GM12873 (cell line): ENCODE results near the gene LTA4H.

Experiments
- TF ChIP-seq, protein P1 (sequence below): IDR thresholded peaks from 2 replicates; pipeline ENCODE4 v1.5.1; 2012; ENCODE audit warnings: low read depth, mild to moderate bottlenecking, moderate library complexity, low read length, control low read depth; ENCODE audit not compliant: insufficient read depth; ENCODE audit errors: missing control alignments

LTA4H gene

DNA sequence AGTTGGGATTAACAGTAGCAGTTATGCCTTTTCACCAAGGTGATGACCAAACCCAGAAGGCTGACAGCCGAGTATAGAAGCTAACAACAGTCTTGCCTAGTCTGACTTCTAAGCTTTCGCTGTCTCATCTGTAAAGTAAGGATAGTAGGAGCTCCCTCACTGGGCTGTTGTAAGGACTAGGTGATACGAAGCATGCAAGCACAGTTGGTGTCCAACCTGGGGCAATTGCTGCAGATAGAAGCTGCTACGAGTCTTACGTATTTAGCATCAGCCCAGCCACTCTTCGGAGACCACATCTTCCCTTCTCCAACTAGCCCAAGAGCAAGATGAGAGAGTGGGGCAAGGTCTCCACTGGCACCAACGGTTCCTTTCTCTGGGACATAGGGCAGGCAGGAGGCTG, 45.3 kb downstream of the LTA4H start:
- TF ChIP-seq, protein P1, sequence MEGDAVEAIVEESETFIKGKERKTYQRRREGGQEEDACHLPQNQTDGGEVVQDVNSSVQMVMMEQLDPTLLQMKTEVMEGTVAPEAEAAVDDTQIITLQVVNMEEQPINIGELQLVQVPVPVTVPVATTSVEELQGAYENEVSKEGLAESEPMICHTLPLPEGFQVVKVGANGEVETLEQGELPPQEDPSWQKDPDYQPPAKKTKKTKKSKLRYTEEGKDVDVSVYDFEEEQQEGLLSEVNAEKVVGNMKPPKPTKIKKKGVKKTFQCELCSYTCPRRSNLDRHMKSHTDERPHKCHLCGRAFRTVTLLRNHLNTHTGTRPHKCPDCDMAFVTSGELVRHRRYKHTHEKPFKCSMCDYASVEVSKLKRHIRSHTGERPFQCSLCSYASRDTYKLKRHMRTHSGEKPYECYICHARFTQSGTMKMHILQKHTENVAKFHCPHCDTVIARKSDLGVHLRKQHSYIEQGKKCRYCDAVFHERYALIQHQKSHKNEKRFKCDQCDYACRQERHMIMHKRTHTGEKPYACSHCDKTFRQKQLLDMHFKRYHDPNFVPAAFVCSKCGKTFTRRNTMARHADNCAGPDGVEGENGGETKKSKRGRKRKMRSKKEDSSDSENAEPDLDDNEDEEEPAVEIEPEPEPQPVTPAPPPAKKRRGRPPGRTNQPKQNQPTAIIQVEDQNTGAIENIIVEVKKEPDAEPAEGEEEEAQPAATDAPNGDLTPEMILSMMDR = no peak

DNA sequence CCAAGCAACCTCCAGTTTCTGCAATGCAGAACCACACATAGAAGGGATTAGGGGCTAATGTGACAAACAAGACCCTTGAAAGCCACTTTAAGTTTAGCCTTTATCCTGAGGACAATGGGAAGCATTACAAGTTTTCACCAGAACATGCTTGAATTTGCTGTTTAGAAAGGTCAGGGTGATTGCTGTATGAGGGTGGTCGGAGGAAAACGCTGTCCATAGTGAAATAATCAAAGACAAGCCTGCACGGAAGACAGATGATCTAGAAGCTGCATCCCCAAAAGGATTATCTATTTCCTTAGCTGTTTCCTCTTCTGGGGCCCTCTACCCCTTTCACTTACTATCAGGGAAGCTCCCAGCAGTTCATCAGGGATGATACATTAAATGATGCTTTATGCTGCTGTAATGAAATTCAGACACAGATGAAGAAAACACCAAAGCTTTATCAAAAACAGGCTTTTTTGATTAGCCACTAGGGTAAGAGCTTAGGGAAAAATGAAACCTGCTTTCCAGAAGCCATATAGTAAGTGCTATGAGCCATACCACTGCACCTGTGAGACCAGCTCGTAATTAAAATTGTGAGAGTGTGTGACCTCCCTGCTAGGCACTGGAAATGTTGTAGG, 45.8 kb downstream of the LTA4H start:
- TF ChIP-seq, protein P1 = no peak

DNA sequence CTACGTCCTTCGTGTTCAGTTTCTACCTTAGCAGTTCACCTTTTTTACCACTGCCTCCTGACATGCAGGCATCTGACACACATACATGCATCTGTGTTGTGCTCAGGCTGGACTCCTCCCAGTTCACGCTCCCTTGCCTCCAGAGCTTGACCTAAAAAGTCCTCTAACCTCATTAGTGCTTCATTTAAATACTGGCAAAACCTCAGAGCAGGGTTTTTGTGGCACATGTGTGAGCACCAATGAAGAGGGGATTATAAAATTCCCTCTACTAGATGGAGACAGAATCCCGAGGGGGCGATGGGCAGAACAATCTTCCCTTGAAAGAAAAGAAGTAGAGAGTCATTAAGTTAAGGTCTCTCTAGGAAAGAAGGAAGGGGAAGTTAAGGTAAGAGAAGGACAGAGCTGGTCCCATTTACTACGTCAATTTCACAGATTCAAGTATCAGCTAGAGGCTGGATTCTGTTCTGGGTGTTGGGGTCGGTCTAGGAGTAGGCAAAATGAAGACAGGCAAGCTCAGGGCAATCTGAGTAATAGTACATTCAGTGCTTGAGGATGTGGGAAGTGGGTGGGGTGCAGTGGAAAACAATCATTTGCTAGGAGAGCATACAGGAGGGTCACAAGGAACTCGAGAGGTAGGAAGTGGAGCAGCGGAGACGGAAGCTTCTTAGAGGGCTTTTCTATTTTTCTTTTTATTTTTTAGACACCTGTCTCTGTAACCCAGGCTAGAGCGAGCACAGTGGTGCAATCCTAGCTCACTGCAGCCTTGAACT, 46.7 kb downstream of the LTA4H start:
- TF ChIP-seq, protein P1 = no peak

DNA sequence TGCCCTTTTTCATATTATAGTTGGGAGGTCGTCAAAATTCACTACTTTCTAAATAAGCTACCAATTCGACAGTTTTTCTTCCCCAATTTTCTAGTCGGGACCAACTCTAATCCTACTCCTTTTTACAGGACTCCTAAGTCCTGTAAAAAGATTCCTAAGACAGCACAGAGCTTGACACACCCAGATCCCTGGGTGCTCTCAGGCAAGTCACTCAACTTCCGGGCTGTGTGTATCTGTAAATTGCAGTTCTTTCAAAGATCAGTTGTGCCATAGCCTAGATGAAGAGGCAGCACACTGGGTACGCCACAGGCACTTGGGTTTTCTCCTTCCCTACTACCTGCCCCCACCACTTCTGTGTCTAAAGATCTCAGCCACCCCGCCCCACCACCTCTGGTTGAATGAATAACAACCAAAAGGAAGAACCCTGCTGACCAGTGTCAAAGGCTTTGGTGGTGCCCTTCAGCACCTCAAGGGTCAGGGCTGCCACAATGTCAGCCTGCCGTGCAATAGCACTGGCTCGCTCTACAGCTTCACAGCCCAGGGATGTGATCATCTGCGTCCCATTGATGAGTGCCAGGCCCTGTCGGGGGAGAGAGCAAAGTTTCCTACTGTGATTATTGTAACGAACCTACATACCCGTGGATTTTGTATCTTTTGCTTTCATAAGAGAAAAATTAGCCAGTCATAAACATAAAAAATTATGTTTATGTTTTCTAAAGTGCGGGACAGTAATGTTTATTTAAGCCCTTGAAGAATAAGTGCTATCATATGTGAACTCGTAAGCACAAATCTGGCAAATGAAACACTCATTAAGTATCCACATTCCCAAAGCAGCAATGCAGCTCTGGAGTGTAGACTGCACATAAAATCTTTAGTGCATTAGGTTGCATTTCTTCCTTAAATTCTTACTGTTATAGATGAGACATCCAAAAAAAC, 48.5 kb downstream of the LTA4H start:
- TF ChIP-seq, protein P1 = no peak

GRCh38 chr12:95984682-95985081, 50.7 kb downstream of the LTA4H start:
- TF ChIP-seq, protein P1 = no peak

- TF ChIP-seq, protein P1 = no peak
Observed at GRCh38 chr12:95982602-95983001, 52.8 kb downstream of the LTA4H start.

GRCh38 chr12:95980437-95980836, 55.0 kb downstream of the LTA4H start:
- TF ChIP-seq, protein P1 = no peak
